A549 (cell line): ENCODE measurements around the gene PARD3B.

Source experiments
- BHLHE40 ChIP-seq: IDR thresholded peaks from 2 replicates; pipeline ENCODE4 v1.6.1; 2012; ENCODE audit warnings: low read depth, low read length, inconsistent platforms
- CHD2 ChIP-seq: fragments of 150-350 bp; IDR thresholded peaks from 2 replicates; pipeline ENCODE4 v1.6.1; 2014; ENCODE audit warnings: low read length; ENCODE audit not compliant: partially characterized antibody
- CHD4 ChIP-seq: fragments of 200-600 bp; sonication (generic); IDR thresholded peaks from 2 replicates; pipeline ENCODE4 v1.6.1; 2016; ENCODE audit warnings: antibody characterized with exemption, mild to moderate bottlenecking, borderline replicate concordance
- EHMT2 ChIP-seq: fragments of 200-600 bp; sonication (generic); IDR thresholded peaks from 2 replicates; pipeline ENCODE4 v1.6.1; 2016; ENCODE audit warnings: antibody characterized with exemption, low read depth, mild to moderate bottlenecking, moderate library complexity
- HDAC2 ChIP-seq: fragments of 200-600 bp; sonication (generic); IDR thresholded peaks from 2 replicates; pipeline ENCODE4 v1.6.1; 2016
- PHF8 ChIP-seq: fragments of 200-600 bp; sonication (generic); IDR thresholded peaks from 2 replicates; pipeline ENCODE4 v1.6.1; 2016; ENCODE audit warnings: low read depth, mild to moderate bottlenecking, antibody characterized with exemption, moderate library complexity, borderline replicate concordance
- POLR2A ChIP-seq: IDR thresholded peaks from 2 replicates; pipeline ENCODE4 v1.6.1; 2012; ENCODE audit warnings: mild to moderate bottlenecking, low read length
- POLR2AphosphoS2 ChIP-seq: conservative IDR thresholded peaks from 2 replicates; pipeline ENCODE4 v1.6.1; 2012; ENCODE audit warnings: low read length, improper control_type of control experiment, inconsistent platforms
- ZNF302 ChIP-seq: fragments of 250-450 bp; sonication (Bioruptor Pico); IDR thresholded peaks from 2 replicates; pipeline ENCODE4 v1.9.0; 2021; ENCODE audit warnings: inconsistent platforms, mild to moderate bottlenecking, moderate library complexity
- TF ChIP-seq, protein P1 (sequence below): fragments of >200 bp; sonication (Bioruptor Twin); formaldehyde crosslinking; IDR thresholded peaks from 3 replicates; pipeline ENCODE4 v1.5.1; 2016
- TF ChIP-seq, protein P2 (sequence below): IDR thresholded peaks from 2 replicates; pipeline ENCODE4 v1.6.1; 2012; ENCODE audit warnings: low read depth, borderline replicate concordance
- TF ChIP-seq, protein P3 (sequence below): fragments of 150-350 bp; IDR thresholded peaks from 2 replicates; pipeline ENCODE4 v1.6.1; 2014; ENCODE audit warnings: low read depth, mild to moderate bottlenecking, low read length
- TF ChIP-seq, protein P4 (sequence below): fragments of 450-650 bp; IDR thresholded peaks from 2 replicates; pipeline ENCODE4 v1.6.1; 2014; ENCODE audit warnings: antibody characterized with exemption

DNA sequence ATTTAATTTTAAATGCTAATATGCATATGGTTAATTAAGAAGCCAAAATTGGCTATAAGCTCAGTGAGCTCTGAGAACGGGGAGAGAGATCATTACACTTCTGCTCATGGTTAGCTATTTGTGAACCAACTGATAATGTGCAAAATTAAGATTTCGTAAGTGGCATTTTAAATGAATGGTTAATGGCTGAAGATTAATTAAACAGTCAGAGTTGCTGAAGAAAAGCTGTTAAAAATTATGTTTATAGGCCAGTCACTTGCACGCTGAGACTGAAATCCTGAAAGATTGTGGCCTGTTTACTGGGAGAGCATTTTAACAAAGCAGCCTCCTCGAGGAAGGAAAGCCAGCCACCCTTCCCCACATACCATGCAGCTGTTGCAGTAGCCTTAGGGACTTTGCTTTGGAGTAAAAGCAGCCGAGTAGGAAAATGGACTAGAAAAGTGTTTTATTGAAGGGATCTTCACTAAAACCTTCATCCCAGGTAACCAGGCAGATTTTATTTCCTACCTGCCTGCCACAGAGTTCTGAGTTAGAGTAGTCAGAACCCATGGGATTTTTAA is 918.3 kb downstream of the PARD3B start:
- TF ChIP-seq POLR2A (no peak), EHMT2 (no peak), ZNF302 (CRISPR knock-in tag) (no peak), CHD4 (no peak), PHF8 (no peak), BHLHE40 (no peak), CHD2 (no peak), POLR2AphosphoS2 (no peak), HDAC2 (no peak)
- TF ChIP-seq, protein P1, sequence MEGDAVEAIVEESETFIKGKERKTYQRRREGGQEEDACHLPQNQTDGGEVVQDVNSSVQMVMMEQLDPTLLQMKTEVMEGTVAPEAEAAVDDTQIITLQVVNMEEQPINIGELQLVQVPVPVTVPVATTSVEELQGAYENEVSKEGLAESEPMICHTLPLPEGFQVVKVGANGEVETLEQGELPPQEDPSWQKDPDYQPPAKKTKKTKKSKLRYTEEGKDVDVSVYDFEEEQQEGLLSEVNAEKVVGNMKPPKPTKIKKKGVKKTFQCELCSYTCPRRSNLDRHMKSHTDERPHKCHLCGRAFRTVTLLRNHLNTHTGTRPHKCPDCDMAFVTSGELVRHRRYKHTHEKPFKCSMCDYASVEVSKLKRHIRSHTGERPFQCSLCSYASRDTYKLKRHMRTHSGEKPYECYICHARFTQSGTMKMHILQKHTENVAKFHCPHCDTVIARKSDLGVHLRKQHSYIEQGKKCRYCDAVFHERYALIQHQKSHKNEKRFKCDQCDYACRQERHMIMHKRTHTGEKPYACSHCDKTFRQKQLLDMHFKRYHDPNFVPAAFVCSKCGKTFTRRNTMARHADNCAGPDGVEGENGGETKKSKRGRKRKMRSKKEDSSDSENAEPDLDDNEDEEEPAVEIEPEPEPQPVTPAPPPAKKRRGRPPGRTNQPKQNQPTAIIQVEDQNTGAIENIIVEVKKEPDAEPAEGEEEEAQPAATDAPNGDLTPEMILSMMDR = no peak
- TF ChIP-seq, protein P2, sequence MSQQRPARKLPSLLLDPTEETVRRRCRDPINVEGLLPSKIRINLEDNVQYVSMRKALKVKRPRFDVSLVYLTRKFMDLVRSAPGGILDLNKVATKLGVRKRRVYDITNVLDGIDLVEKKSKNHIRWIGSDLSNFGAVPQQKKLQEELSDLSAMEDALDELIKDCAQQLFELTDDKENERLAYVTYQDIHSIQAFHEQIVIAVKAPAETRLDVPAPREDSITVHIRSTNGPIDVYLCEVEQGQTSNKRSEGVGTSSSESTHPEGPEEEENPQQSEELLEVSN = no peak
- TF ChIP-seq, protein P3, sequence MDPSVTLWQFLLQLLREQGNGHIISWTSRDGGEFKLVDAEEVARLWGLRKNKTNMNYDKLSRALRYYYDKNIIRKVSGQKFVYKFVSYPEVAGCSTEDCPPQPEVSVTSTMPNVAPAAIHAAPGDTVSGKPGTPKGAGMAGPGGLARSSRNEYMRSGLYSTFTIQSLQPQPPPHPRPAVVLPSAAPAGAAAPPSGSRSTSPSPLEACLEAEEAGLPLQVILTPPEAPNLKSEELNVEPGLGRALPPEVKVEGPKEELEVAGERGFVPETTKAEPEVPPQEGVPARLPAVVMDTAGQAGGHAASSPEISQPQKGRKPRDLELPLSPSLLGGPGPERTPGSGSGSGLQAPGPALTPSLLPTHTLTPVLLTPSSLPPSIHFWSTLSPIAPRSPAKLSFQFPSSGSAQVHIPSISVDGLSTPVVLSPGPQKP = no peak
- TF ChIP-seq, protein P4, sequence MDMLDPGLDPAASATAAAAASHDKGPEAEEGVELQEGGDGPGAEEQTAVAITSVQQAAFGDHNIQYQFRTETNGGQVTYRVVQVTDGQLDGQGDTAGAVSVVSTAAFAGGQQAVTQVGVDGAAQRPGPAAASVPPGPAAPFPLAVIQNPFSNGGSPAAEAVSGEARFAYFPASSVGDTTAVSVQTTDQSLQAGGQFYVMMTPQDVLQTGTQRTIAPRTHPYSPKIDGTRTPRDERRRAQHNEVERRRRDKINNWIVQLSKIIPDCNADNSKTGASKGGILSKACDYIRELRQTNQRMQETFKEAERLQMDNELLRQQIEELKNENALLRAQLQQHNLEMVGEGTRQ = no peak
